ENCODE measurements around the gene HIRA.

HIRA gene

DNA sequence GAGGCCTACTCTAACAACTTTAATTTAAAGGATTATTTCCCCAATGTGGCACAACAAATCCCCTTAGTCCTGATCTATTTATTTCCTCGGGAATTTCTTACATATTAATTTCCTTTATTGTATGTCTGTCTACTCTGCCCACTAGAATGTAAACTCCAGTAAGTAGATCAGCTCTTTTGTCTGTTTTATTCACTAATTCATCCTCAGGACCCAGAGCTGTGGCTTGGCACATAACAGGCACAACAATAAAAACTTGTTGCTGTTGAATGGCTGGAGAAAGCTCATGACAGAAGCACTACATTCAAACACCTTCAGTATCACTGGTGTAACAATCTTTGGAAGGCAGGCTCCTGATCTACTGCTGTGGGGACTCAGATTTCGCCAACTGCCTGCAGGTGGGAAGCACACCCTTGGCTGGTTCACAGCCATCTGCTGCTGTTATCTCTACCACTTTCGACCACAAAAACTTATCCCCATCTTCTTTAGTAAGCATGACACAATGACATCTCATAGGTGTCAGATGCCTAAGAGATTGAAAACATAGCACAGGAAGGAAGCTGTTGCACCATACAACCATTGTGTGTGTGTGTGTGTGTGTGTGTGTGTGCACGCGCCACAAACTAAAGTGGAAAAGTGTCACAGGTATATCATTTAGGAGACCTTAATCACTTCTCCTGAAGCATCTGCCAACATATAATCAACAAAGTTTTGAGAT lies 11.9 kb downstream of the HIRA start:
- no peak overlapping the region for H2BK5ac ChIP-seq (ENCODE audit: low read length)
- H2BK12ac ChIP-seq (ENCODE audit: low read length), result no peak overlapping the region
- no peak overlapping the region for H3K14ac ChIP-seq (ENCODE audit: low read length)
- no peak overlapping the region for H4K91ac ChIP-seq (ENCODE audit: low read depth, low read length, poor library complexity)
- no peak for DNase-seq (ENCODE audit: low spot score)
- WGBS, 2 donors (ENCODE audit: extremely low coverage in 2 of 2, insufficient read length in 2 of 2, insufficient replicate concordance in 1 of 2), result no CpG with 5 or more reads among the region's 5 CpGs
- H3K79me1 ChIP-seq (ENCODE audit: low read depth, low read length), result peaks cover 21% of the 10 kb centered on the region
- peaks cover 3 to 16% of the 10 kb centered on the region in 2 donors for H3K36me3 ChIP-seq (replicated peaks in 1 of 2; ENCODE audit: control insufficient read depth in 2 of 2, insufficient read depth in 2 of 2, low read length in 2 of 2)
- no peak overlapping the region for H3K23ac ChIP-seq (ENCODE audit: low read depth, low read length, poor library complexity)
- H3K4ac ChIP-seq (ENCODE audit: low read length), result no peak overlapping the region
- no peak overlapping the region for H3K27ac ChIP-seq (replicated peaks; ENCODE audit: low read length)
- no peak overlapping the region for H2AFZ ChIP-seq (ENCODE audit: low read length)
- no peak overlapping the region for H3K18ac ChIP-seq (ENCODE audit: low read length)
- no peaks in the 10 kb centered on the region for H3K27me3 ChIP-seq (ENCODE audit: control insufficient read depth in 3 of 3, insufficient read depth in 3 of 3, low read depth in 1 of 3, low read length in 3 of 3)
- H3K9me3 ChIP-seq (replicated peaks in 1 of 2; ENCODE audit: control insufficient read depth in 2 of 2, insufficient read depth in 1 of 2, low read depth in 1 of 2, low read length in 2 of 2), result peaks cover 0 to 11% of the 10 kb centered on the region in 2 donors
- no peak overlapping the region for H3K9ac ChIP-seq (ENCODE audit: low read depth, low read length, poor library complexity)
- no peak overlapping the region for H3K4me3 ChIP-seq (ENCODE audit: low read length in 2 of 2)
- peaks cover 0 to 10% of the 10 kb centered on the region in 2 donors for H3K4me1 ChIP-seq (ENCODE audit: control insufficient read depth in 2 of 2, insufficient read depth in 1 of 2, low read depth in 1 of 2, low read length in 2 of 2)
- no peak overlapping the region for H2BK120ac ChIP-seq (ENCODE audit: low read depth, low read length)
- no peak overlapping the region for H2BK15ac ChIP-seq (ENCODE audit: low read length)
- H2AK5ac ChIP-seq (ENCODE audit: low read depth, low read length), result no peak overlapping the region
- no peak overlapping the region for H3K4me2 ChIP-seq (ENCODE audit: insufficient read depth, low read length, poor library complexity, severe bottlenecking)
- no peak overlapping the region for H4K8ac ChIP-seq (ENCODE audit: low read depth, low read length)

DNA sequence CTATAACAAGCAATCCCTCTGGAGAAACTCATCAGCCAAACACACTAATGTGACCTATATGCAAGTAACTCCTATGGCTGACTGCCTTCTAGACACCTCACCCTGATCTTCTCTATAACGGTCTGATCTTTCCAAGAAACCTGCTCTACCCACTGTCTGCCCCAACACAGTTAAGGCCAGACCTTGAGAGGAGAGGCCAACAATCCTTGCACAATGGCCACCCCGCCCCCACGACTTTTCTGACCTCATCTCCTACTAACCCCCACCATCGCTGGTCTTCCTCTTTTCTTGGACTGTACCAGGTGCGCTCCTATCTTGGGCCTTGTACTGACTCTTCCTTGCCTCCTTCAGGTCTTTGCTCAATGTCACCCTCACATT lies 12.5 kb downstream of the HIRA start:
- Histone ChIP-seq H3K4me3 (ENCODE audit: low read length in 2 of 2) (no peak overlapping the region), H2BK15ac (ENCODE audit: low read length) (no peak overlapping the region), H2AFZ (ENCODE audit: low read length) (no peak overlapping the region), H3K4me2 (ENCODE audit: insufficient read depth, low read length, poor library complexity, severe bottlenecking) (no peak overlapping the region), H3K14ac (ENCODE audit: low read length) (no peak overlapping the region), H2AK5ac (ENCODE audit: low read depth, low read length) (no peak overlapping the region), H3K23ac (ENCODE audit: low read depth, low read length, poor library complexity) (no peak overlapping the region), H3K18ac (ENCODE audit: low read length) (no peak overlapping the region), H3K27ac (replicated peaks; ENCODE audit: low read length) (no peak overlapping the region), H2BK5ac (ENCODE audit: low read length) (no peak overlapping the region), H3K79me1 (ENCODE audit: low read depth, low read length) (peaks cover 20% of the 10 kb centered on the region), H2BK12ac (ENCODE audit: low read length) (no peak overlapping the region), H3K9me3 (replicated peaks in 1 of 2; ENCODE audit: control insufficient read depth in 2 of 2, insufficient read depth in 1 of 2, low read depth in 1 of 2, low read length in 2 of 2) (peaks cover 0 to 11% of the 10 kb centered on the region in 2 donors), H2BK120ac (ENCODE audit: low read depth, low read length) (no peak overlapping the region), H3K4me1 (ENCODE audit: control insufficient read depth in 2 of 2, insufficient read depth in 1 of 2, low read depth in 1 of 2, low read length in 2 of 2) (peaks cover 0 to 10% of the 10 kb centered on the region in 2 donors), H3K4ac (ENCODE audit: low read length) (no peak overlapping the region), H4K91ac (ENCODE audit: low read depth, low read length, poor library complexity) (no peak overlapping the region), H3K9ac (ENCODE audit: low read depth, low read length, poor library complexity) (no peak overlapping the region), H3K36me3 (replicated peaks in 1 of 2; ENCODE audit: control insufficient read depth in 2 of 2, insufficient read depth in 2 of 2, low read length in 2 of 2) (peaks cover 1 to 11% of the 10 kb centered on the region in 2 donors), H3K27me3 (ENCODE audit: control insufficient read depth in 3 of 3, insufficient read depth in 3 of 3, low read depth in 1 of 3, low read length in 3 of 3) (no peaks in the 10 kb centered on the region), H4K8ac (ENCODE audit: low read depth, low read length) (no peak overlapping the region)
- WGBS, 2 donors (ENCODE audit: extremely low coverage in 2 of 2, insufficient read length in 2 of 2, insufficient replicate concordance in 1 of 2), result no CpG with 5 or more reads among the region's 5 CpGs
- DNase-seq (ENCODE audit: low spot score), result no peak

DNA sequence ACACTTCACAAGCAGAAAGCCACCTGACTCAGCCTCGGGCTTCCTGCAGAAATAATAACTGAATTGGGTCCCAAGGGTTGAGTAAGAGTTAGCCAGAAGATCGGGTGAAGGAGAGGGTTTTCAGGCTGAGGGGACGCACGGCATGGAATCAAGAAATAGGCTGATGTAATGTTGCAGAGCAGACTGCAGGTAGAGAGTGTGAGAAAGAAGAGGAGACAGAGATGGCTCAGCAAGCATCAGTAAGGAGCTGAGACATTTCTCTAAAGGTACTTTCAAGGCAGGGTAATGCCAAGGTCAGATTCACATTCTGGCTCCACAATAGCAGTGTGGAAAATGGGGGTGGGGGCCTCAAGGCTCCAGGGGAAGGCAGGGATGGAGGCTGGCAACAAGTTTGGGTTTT lies 18.6 kb downstream of the HIRA start:
- H2BK120ac ChIP-seq (ENCODE audit: low read depth, low read length), result no peak overlapping the region
- WGBS, 2 donors (ENCODE audit: extremely low coverage in 2 of 2, insufficient read length in 2 of 2, insufficient replicate concordance in 1 of 2), result no CpG with 5 or more reads among the region's 4 CpGs
- no peak overlapping the region for H3K4ac ChIP-seq (ENCODE audit: low read length)
- no peak overlapping the region for H4K91ac ChIP-seq (ENCODE audit: low read depth, low read length, poor library complexity)
- H3K9me3 ChIP-seq (replicated peaks in 1 of 2; ENCODE audit: control insufficient read depth in 2 of 2, insufficient read depth in 1 of 2, low read depth in 1 of 2, low read length in 2 of 2), result peaks cover 0 to 11% of the 10 kb centered on the region in 2 donors
- H4K8ac ChIP-seq (ENCODE audit: low read depth, low read length), result no peak overlapping the region
- no peak overlapping the region for H3K18ac ChIP-seq (ENCODE audit: low read length)
- H3K23ac ChIP-seq (ENCODE audit: low read depth, low read length, poor library complexity), result no peak overlapping the region
- H3K27me3 ChIP-seq (ENCODE audit: control insufficient read depth in 3 of 3, insufficient read depth in 3 of 3, low read depth in 1 of 3, low read length in 3 of 3), result no peaks in the 10 kb centered on the region
- peaks cover 9% of the 10 kb centered on the region for H3K79me1 ChIP-seq (ENCODE audit: low read depth, low read length)
- H3K4me1 ChIP-seq (ENCODE audit: control insufficient read depth in 2 of 2, insufficient read depth in 1 of 2, low read depth in 1 of 2, low read length in 2 of 2), result no peaks in the 10 kb centered on the region
- H3K4me3 ChIP-seq (ENCODE audit: low read length in 2 of 2), result no peak overlapping the region
- no peak overlapping the region for H2AFZ ChIP-seq (ENCODE audit: low read length)
- DNase-seq (ENCODE audit: low spot score), result no peak
- H2BK15ac ChIP-seq (ENCODE audit: low read length), result no peak overlapping the region
- H3K4me2 ChIP-seq (ENCODE audit: insufficient read depth, low read length, poor library complexity, severe bottlenecking), result no peak overlapping the region
- no peak overlapping the region for H3K27ac ChIP-seq (replicated peaks; ENCODE audit: low read length)
- H3K14ac ChIP-seq (ENCODE audit: low read length), result no peak overlapping the region
- H2BK12ac ChIP-seq (ENCODE audit: low read length), result no peak overlapping the region
- H3K9ac ChIP-seq (ENCODE audit: low read depth, low read length, poor library complexity), result no peak overlapping the region
- H3K36me3 ChIP-seq (replicated peaks in 1 of 2; ENCODE audit: control insufficient read depth in 2 of 2, insufficient read depth in 2 of 2, low read length in 2 of 2), result peaks cover 15 to 53% of the 10 kb centered on the region in 2 donors
- H2BK5ac ChIP-seq (ENCODE audit: low read length), result no peak overlapping the region
- no peak overlapping the region for H2AK5ac ChIP-seq (ENCODE audit: low read depth, low read length)

DNA sequence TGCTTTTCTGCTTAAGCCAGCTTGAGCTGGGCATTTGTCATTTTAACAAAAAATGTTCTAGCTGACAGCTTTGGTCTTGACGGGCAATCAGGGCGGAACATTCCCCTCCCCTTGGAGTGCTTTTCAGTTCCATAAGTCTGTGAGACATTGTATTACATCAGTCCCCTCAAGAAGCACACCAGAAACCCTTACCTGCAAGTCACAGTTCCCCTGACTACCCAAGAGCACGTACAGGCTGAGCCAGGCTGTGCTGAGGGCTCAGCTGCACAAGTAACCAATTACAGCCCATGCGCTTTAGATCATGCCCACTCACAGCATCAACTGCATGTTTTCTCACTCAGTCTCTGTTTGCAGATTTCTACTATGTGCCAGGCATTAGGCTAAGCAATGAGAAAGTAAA lies 19.1 kb downstream of the HIRA start:
- Histone ChIP-seq H3K4ac (ENCODE audit: low read length) (no peak overlapping the region), H2AK5ac (ENCODE audit: low read depth, low read length) (no peak overlapping the region), H3K18ac (ENCODE audit: low read length) (no peak overlapping the region), H3K27ac (replicated peaks; ENCODE audit: low read length) (no peak overlapping the region), H3K36me3 (replicated peaks in 1 of 2; ENCODE audit: control insufficient read depth in 2 of 2, insufficient read depth in 2 of 2, low read length in 2 of 2) (peaks cover 19 to 53% of the 10 kb centered on the region in 2 donors), H3K79me1 (ENCODE audit: low read depth, low read length) (peaks cover 9% of the 10 kb centered on the region), H3K23ac (ENCODE audit: low read depth, low read length, poor library complexity) (no peak overlapping the region), H3K14ac (ENCODE audit: low read length) (no peak overlapping the region), H3K4me2 (ENCODE audit: insufficient read depth, low read length, poor library complexity, severe bottlenecking) (no peak overlapping the region), H2BK120ac (ENCODE audit: low read depth, low read length) (no peak overlapping the region), H3K9ac (ENCODE audit: low read depth, low read length, poor library complexity) (no peak overlapping the region), H3K4me1 (ENCODE audit: control insufficient read depth in 2 of 2, insufficient read depth in 1 of 2, low read depth in 1 of 2, low read length in 2 of 2) (no peaks in the 10 kb centered on the region), H2BK12ac (ENCODE audit: low read length) (no peak overlapping the region), H2AFZ (ENCODE audit: low read length) (no peak overlapping the region), H3K27me3 (ENCODE audit: control insufficient read depth in 3 of 3, insufficient read depth in 3 of 3, low read depth in 1 of 3, low read length in 3 of 3) (no peaks in the 10 kb centered on the region), H4K91ac (ENCODE audit: low read depth, low read length, poor library complexity) (no peak overlapping the region), H2BK15ac (ENCODE audit: low read length) (no peak overlapping the region), H3K9me3 (replicated peaks in 1 of 2; ENCODE audit: control insufficient read depth in 2 of 2, insufficient read depth in 1 of 2, low read depth in 1 of 2, low read length in 2 of 2) (peaks cover 0 to 6% of the 10 kb centered on the region in 2 donors), H2BK5ac (ENCODE audit: low read length) (no peak overlapping the region), H4K8ac (ENCODE audit: low read depth, low read length) (no peak overlapping the region), H3K4me3 (ENCODE audit: low read length in 2 of 2) (no peak overlapping the region)
- WGBS, 2 donors (ENCODE audit: extremely low coverage in 2 of 2, insufficient read length in 2 of 2, insufficient replicate concordance in 1 of 2), result no CpG with 5 or more reads among the region's 4 CpGs
- no peak for DNase-seq (ENCODE audit: low spot score)

Data from neuronal stem cell (in vitro differentiated cells).